ENCODE results near the gene C12orf60.
"Not testable (repeated sequence)": the region's sequence is repeated elsewhere in the genome, so short reads cannot be mapped to it uniquely, and the experiment has no call there.

DNA sequence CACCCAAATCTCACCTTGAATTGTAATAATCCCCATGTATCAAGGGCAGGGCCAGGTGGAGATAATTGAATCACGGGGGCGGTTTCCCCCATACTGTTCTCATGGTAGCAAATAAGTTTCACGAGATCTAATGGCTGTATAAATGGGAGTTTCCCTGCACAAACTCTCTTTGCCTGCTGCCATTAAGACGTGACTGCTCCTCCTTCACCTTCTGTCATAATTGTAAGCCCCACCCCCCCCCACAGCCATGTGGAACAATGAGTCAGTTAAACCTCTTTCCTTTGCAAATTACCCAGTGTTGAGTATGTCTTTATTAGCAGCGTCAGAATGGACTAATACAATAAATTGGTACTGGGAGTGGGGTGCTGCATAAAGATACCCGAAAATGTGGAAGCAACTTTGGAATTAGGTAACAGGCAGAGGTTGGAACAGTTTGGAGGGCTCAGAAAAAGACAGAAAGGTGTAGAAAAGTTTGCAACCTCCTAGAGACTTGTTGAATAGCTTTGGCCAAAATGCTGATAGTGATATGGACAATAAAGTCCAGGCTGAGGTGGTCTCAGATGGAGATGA is 43.7 kb upstream of the C12orf60 start:
- TF ChIP-seq, protein P1, sequence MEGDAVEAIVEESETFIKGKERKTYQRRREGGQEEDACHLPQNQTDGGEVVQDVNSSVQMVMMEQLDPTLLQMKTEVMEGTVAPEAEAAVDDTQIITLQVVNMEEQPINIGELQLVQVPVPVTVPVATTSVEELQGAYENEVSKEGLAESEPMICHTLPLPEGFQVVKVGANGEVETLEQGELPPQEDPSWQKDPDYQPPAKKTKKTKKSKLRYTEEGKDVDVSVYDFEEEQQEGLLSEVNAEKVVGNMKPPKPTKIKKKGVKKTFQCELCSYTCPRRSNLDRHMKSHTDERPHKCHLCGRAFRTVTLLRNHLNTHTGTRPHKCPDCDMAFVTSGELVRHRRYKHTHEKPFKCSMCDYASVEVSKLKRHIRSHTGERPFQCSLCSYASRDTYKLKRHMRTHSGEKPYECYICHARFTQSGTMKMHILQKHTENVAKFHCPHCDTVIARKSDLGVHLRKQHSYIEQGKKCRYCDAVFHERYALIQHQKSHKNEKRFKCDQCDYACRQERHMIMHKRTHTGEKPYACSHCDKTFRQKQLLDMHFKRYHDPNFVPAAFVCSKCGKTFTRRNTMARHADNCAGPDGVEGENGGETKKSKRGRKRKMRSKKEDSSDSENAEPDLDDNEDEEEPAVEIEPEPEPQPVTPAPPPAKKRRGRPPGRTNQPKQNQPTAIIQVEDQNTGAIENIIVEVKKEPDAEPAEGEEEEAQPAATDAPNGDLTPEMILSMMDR (IDR thresholded peaks at IDR 0.05), result not testable (repeated sequence)
- not testable (repeated sequence) for TF ChIP-seq POLR2A (IDR thresholded peaks at IDR 0.05)
